HCT116 (cell line): ENCODE measurements around the gene C3orf70. TPM values are rescaled to one million over a fixed set of nuclear protein-coding genes. Genes with fewer than 3 reads are reported as not detected.
A peak's percentile ranks its signal among the peaks of the same experiment; 100 is the strongest.

Experiments
- ATAC-seq: fragments of 200-7000 bp; cut with Tn5 transposase; 2 replicates; pipeline ENCODE4 v1.9.1; 2020; ENCODE audit warnings: mild to moderate bottlenecking, moderate library complexity
- BruUV-seq: library from RNA; stranded (reverse); fragments of 400-500 nt; replicated peaks from 2 replicates; lab custom pipeline; 2021; lab: Mats Ljungman, UMichigan
- CTCF ChIA-PET: fragments of 300-600 bp; sonication (Branson Sonifier 250); formaldehyde crosslinking; loops from one replicate; lab custom pipeline; 2021; ENCODE audit warnings: antibody characterized with exemption; lab: Charles Lee
- POLR2A ChIA-PET: fragments of 300-600, 350-600 bp; sonication (Branson Sonifier 250); formaldehyde crosslinking; loops from one replicate; lab custom pipeline; 2021; ENCODE audit warnings: antibody characterized with exemption; lab: Charles Lee
- RAD21 ChIA-PET, 2 experiments: fragments of 300-600 bp; sonication (Branson Sonifier 250); formaldehyde crosslinking; loops; one replicate each; lab custom pipeline; 2023; ENCODE audit warnings: low total read pairs in 2 of 2; ENCODE audit not compliant: uncharacterized antibody in 2 of 2, unreplicated experiment in 2 of 2, low non-redundant PET in 1 of 2; lab: Charles Lee
- DNase-seq: peaks from one replicate; pipeline ENCODE4 v3.0.0-alpha.2; 2010; ENCODE audit warnings: low read depth, low spot score
- H2AFZ ChIP-seq: fragments of 200-600 bp; shearing (Covaris generic), sonication (generic); 2 replicates; pipeline ENCODE4 v1.6.1; 2017; ENCODE audit warnings: low read depth, mixed run types, mixed read lengths, antibody characterized with exemption, low read length; ENCODE audit not compliant: poor library complexity, severe bottlenecking
- H3K27ac ChIP-seq: 2 replicates; pipeline ENCODE4 v1.5.1; 2012; ENCODE audit warnings: low read depth, low read length
- H3K27me3 ChIP-seq: fragments of 200-600 bp; sonication (generic); 2 replicates; pipeline ENCODE4 v1.6.1; 2016; ENCODE audit warnings: mixed run types, low read length, mixed read lengths; ENCODE audit not compliant: insufficient read depth
- H3K36me3 ChIP-seq, 2 experiments: fragments of 200-500 bp in 1 of 2; fragments of 200-600 bp in 1 of 2; sonication (Bioruptor generic) in 1 of 2; sonication (generic) in 1 of 2; 2 replicates each; pipeline versions ENCODE4 v1.5.1 to v1.6.1; 2014 to 2016; ENCODE audit warnings: low read length in 2 of 2, inconsistent platforms in 1 of 2, mixed read lengths in 1 of 2, mixed run types in 1 of 2; ENCODE audit not compliant: insufficient read depth in 2 of 2, control insufficient read depth in 1 of 2
- H3K4me1 ChIP-seq, 2 experiments: fragments of 200-600 bp in 1 of 2; sonication (generic) in 1 of 2; 2 replicates each; pipeline versions ENCODE4 v1.5.1 to v1.6.1; 2012 to 2017; ENCODE audit warnings: low read length in 2 of 2, inconsistent platforms in 1 of 2, mild to moderate bottlenecking in 1 of 2, mixed read lengths in 1 of 2, mixed run types in 1 of 2, moderate library complexity in 1 of 2; ENCODE audit not compliant: insufficient read depth in 2 of 2, control insufficient read depth in 1 of 2
- H3K4me2 ChIP-seq: fragments of 200-600 bp; sonication (generic); 2 replicates; pipeline ENCODE4 v1.6.1; 2017; ENCODE audit warnings: mixed run types, low read length, mixed read lengths
- H3K4me3 ChIP-seq, 2 experiments: fragments of 200-600 bp in 1 of 2; sonication (generic) in 1 of 2; replicated peaks in 1 of 2; 2 replicates each; pipeline ENCODE4 v1.5.1; 2011 to 2016; ENCODE audit warnings: low read length in 2 of 2, control low read depth in 1 of 2, low read depth in 1 of 2, mild to moderate bottlenecking in 1 of 2, mixed read lengths in 1 of 2, mixed run types in 1 of 2
- H3K79me2 ChIP-seq: fragments of 200-600 bp; sonication (generic); 2 replicates; pipeline ENCODE4 v1.6.1; 2017; ENCODE audit warnings: mild to moderate bottlenecking, mixed run types, low read length, moderate library complexity, mixed read lengths; ENCODE audit not compliant: insufficient read depth
- H3K9ac ChIP-seq: fragments of 200-600 bp; sonication (generic); 2 replicates; pipeline ENCODE4 v1.6.1; 2016; ENCODE audit warnings: low read length, mixed read lengths
- H3K9me2 ChIP-seq: fragments of 200-600 bp; sonication (generic), shearing (Covaris generic); 2 replicates; pipeline ENCODE4 v1.6.1; 2017; ENCODE audit warnings: mixed run types, mild to moderate bottlenecking, moderate library complexity; ENCODE audit not compliant: insufficient read depth
- H3K9me3 ChIP-seq, 2 experiments: fragments of 200-500 bp in 1 of 2; fragments of 200-600 bp in 1 of 2; sonication (Bioruptor generic) in 1 of 2; sonication (generic) in 1 of 2; 2 replicates each; pipeline ENCODE4 v1.6.1; 2014 to 2017; ENCODE audit warnings: low read length in 2 of 2, mixed read lengths in 2 of 2, inconsistent platforms in 1 of 2, low read depth in 1 of 2, mild to moderate bottlenecking in 1 of 2, mixed run types in 1 of 2, moderate library complexity in 1 of 2; ENCODE audit not compliant: control insufficient read depth in 1 of 2, insufficient read depth in 1 of 2
- H4K20me1 ChIP-seq: fragments of 200-600 bp; sonication (generic), shearing (Covaris generic); 2 replicates; pipeline ENCODE4 v1.6.1; 2017; ENCODE audit warnings: mixed run types, mild to moderate bottlenecking, moderate library complexity; ENCODE audit not compliant: insufficient read depth
- CBX3 ChIP-seq: IDR thresholded peaks from 2 replicates; pipeline ENCODE4 v1.6.1; 2012; ENCODE audit warnings: low read depth
- EZH2 ChIP-seq: fragments of 200-600 bp; sonication (generic); IDR thresholded peaks from 2 replicates; pipeline ENCODE4 v1.6.1; 2017; ENCODE audit warnings: antibody characterized with exemption, mixed run types
- POLR2A ChIP-seq: IDR thresholded peaks from 2 replicates; pipeline ENCODE4 v1.7.0; 2011; ENCODE audit warnings: borderline replicate concordance; ENCODE audit not compliant: insufficient read depth, insufficient read length; ENCODE audit errors: extremely low read depth
- POLR2AphosphoS5 ChIP-seq: IDR thresholded peaks from 2 replicates; pipeline ENCODE4 v1.6.1; 2011; ENCODE audit warnings: mild to moderate bottlenecking, low read depth, low read length, moderate library complexity
- RAD21 ChIP-seq: IDR thresholded peaks from 2 replicates; pipeline ENCODE4 v1.6.1; 2012; ENCODE audit warnings: low read depth, mild to moderate bottlenecking
- SIN3A ChIP-seq: IDR thresholded peaks from 2 replicates; pipeline ENCODE4 v1.6.1; 2012; ENCODE audit warnings: low read depth
- SP1 ChIP-seq: IDR thresholded peaks from 2 replicates; pipeline ENCODE4 v1.6.1; 2012; ENCODE audit warnings: low read depth
- YY1 ChIP-seq: IDR thresholded peaks from 2 replicates; pipeline ENCODE4 v1.6.1; 2011; ENCODE audit warnings: low read length, low read depth, moderate library complexity, mild to moderate bottlenecking; ENCODE audit not compliant: insufficient replicate concordance; ENCODE audit errors: extremely low read depth
- ZFX ChIP-seq: fragments of 450-650 bp; IDR thresholded peaks from 2 replicates; pipeline ENCODE4 v1.6.1; 2017
- intact Hi-C: fragments of 100-400 bp; cut with micrococcal nuclease; formaldehyde crosslinking; loops from 2 replicates; pipeline ENCODE4 v1.10.0; 2022
- total RNA-seq: library from RNA; stranded (reverse); gene quantifications from one replicate; pipeline ENCODE4 v1.2.1, GENCODE V29; 2021; ENCODE audit not compliant: unreplicated experiment
- TF ChIP-seq, protein P1 (sequence below), 3 experiments: fragments of 200-600 bp in 1 of 3; sonication (generic) in 1 of 3; IDR thresholded peaks in 2 of 3; conservative IDR thresholded peaks in 1 of 3; 2 replicates each; pipeline ENCODE4 v1.5.1; 2012 to 2017; ENCODE audit warnings: low read depth in 2 of 3, low read length in 2 of 3, antibody characterized with exemption in 1 of 3, borderline replicate concordance in 1 of 3, control low read depth in 1 of 3, mild to moderate bottlenecking in 1 of 3, mixed read lengths in 1 of 3, mixed run types in 1 of 3, moderate library complexity in 1 of 3; ENCODE audit not compliant: insufficient read depth in 1 of 3
- TF ChIP-seq, protein P2 (sequence below): IDR thresholded peaks from 2 replicates; pipeline ENCODE4 v1.6.1; 2011; ENCODE audit warnings: mild to moderate bottlenecking, low read length, moderate library complexity; ENCODE audit not compliant: insufficient replicate concordance; ENCODE audit errors: extremely low read depth

The C3orf70 gene
- total RNA-seq, 1 experiment from 2014 or later, result not detected

DNA sequence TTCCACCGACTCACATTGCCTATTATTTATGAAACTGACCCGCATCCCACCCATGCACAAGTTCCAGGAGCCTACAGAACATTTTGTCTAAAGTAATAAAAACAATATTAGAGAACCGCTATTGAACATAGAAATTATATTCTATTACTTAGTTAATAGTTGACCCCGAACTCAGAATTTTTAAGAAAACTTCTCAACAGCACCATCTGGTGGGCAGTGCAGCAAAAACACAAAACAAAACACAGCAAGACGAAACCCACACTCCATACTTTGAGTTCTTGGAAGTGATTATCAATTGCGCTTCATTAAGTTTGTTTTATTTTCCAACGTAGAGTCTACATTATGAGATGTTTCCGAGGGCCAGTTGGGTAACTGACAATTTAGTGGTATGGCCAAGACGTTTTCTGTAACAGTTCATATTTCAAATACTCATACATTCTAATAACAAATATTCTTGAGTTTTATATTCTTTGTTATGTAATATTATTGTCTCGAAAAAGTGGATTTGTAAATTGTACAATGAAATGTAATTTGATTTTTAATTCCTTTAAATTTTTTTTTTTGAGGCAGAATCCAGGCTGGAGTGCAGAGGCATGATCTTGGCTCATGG is 24.0 kb upstream of the C3orf70 start:
- no peaks in the 10 kb centered on the region for H4K20me1 ChIP-seq
- ChIA-PET CTCF (interaction anchor here (0.8 to 1.6 kb wide), 7 partner anchors 9 to 369 kb away, joined by 3 to 8 read pairs (median 4); no protein-coding TSS in a partner anchor), POLR2A (no interaction called here), RAD21 (no interaction called here)
- H3K9me2 ChIP-seq, result no peaks in the 10 kb centered on the region
- H3K9me3 ChIP-seq, result no peaks in the 10 kb centered on the region
- intact Hi-C loops, result loop anchor here (1.0 kb wide), 1 partner anchor 302 kb away; no protein-coding TSS in a partner anchor
- H3K9ac ChIP-seq, result no peak overlapping the region
- no peaks in the 10 kb centered on the region for H3K27me3 ChIP-seq
- ATAC-seq (peak; percentile 70), DNase-seq (peak; percentile 8)
- no peaks in the 10 kb centered on the region for H3K4me1 ChIP-seq
- H3K4me3 ChIP-seq, result no peak overlapping the region
- H3K27ac ChIP-seq, result no peak overlapping the region
- no TSS peak for BruUV-seq
- TF ChIP-seq YY1, result no peak
- no peak for TF ChIP-seq SIN3A
- TF ChIP-seq, protein P1, sequence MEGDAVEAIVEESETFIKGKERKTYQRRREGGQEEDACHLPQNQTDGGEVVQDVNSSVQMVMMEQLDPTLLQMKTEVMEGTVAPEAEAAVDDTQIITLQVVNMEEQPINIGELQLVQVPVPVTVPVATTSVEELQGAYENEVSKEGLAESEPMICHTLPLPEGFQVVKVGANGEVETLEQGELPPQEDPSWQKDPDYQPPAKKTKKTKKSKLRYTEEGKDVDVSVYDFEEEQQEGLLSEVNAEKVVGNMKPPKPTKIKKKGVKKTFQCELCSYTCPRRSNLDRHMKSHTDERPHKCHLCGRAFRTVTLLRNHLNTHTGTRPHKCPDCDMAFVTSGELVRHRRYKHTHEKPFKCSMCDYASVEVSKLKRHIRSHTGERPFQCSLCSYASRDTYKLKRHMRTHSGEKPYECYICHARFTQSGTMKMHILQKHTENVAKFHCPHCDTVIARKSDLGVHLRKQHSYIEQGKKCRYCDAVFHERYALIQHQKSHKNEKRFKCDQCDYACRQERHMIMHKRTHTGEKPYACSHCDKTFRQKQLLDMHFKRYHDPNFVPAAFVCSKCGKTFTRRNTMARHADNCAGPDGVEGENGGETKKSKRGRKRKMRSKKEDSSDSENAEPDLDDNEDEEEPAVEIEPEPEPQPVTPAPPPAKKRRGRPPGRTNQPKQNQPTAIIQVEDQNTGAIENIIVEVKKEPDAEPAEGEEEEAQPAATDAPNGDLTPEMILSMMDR (IDR thresholded peaks at IDR 0.05 in 2 of 3, conservative IDR thresholded peaks at IDR 0.05 in 1 of 3; ENCODE audit: borderline replicate concordance in 1 of 3, insufficient read depth in 1 of 3, low read depth in 2 of 3, low read length in 2 of 3), result peak; percentile 58 to 79 (median 74); a peak in 5 of 6 replicates
- peak; percentile 74 for TF ChIP-seq RAD21
- H3K4me2 ChIP-seq, result peak overlapping the region; percentile 23; the same call in 1 of the 2 replicates
- H3K79me2 ChIP-seq, result no peaks in the 10 kb centered on the region
- peak overlapping the region; percentile 75 for H2AFZ ChIP-seq
- no peaks in the 10 kb centered on the region for H3K36me3 ChIP-seq

DNA sequence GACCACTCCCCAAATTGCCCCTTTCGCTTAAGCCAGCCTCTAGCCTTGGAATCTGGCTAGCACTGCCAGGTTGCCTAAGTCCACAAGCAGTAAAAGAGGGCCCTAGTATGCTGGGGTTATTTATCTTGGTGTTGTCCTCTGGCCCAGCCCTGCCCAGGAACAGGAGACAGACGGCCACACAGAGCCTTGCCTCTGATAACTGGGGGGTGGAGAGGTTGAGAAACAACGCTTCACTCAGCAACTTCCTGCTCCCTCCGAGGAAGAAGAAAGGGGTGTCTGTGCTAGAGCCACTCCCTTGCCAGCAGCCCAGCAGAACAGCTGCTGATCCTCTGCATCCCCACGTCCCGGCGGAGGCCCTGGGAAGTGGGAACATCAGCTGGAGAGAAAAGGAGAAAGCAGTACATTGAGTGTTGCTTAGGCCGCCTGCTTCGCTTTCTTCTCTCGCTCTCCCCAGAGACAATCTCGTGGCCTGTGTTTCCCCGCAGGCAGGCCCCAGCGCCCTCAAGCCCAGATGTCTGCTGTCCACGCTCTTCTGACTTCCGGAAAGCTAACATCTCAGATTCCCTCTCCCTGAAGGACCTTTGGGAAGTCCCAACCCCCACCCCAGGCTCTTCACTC is 22.6 kb upstream of the C3orf70 start:
- intact Hi-C loops, result no loop called here
- Histone ChIP-seq H3K9me3 (no peaks in the 10 kb centered on the region), H3K4me1 (no peaks in the 10 kb centered on the region), H3K79me2 (no peaks in the 10 kb centered on the region), H2AFZ (no peak overlapping the region), H3K9ac (no peak overlapping the region), H4K20me1 (no peaks in the 10 kb centered on the region), H3K27me3 (no peaks in the 10 kb centered on the region), H3K36me3 (no peaks in the 10 kb centered on the region), H3K4me3 (no peak overlapping the region), H3K9me2 (no peaks in the 10 kb centered on the region), H3K4me2 (no peak overlapping the region), H3K27ac (no peak overlapping the region)
- POLR2A ChIA-PET, result no interaction called here
- DNase-seq (no peak), ATAC-seq (no peak)
- CTCF ChIA-PET, result interaction anchor here (1.0 to 1.6 kb wide), 2 partner anchors 301 to 307 kb away, joined by 4 to 8 read pairs; no protein-coding TSS in a partner anchor
- RAD21 ChIA-PET, result no interaction called here
- no TSS peak for BruUV-seq
- TF ChIP-seq POLR2A (no peak), ZFX (no peak), EZH2 (no peak), CBX3 (no peak), SP1 (no peak), POLR2AphosphoS5 (no peak), YY1 (no peak)
- TF ChIP-seq, protein P2, sequence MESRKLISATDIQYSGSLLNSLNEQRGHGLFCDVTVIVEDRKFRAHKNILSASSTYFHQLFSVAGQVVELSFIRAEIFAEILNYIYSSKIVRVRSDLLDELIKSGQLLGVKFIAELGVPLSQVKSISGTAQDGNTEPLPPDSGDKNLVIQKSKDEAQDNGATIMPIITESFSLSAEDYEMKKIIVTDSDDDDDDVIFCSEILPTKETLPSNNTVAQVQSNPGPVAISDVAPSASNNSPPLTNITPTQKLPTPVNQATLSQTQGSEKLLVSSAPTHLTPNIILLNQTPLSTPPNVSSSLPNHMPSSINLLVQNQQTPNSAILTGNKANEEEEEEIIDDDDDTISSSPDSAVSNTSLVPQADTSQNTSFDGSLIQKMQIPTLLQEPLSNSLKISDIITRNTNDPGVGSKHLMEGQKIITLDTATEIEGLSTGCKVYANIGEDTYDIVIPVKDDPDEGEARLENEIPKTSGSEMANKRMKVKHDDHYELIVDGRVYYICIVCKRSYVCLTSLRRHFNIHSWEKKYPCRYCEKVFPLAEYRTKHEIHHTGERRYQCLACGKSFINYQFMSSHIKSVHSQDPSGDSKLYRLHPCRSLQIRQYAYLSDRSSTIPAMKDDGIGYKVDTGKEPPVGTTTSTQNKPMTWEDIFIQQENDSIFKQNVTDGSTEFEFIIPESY, result no peak
